ENCODE results near the gene DHX40.
"Not testable (repeated sequence)": the region's sequence is repeated elsewhere in the genome, so short reads cannot be mapped to it uniquely, and the experiment has no call there.

The DHX40 gene

GRCh38 chr17:59520251-59520650 is 45.2 kb upstream of the DHX40 start:
- Histone ChIP-seq H3K9me3 (ENCODE audit: low read length) (no peaks in the 10 kb centered on the region), H3K36me3 (ENCODE audit: insufficient read depth, low read length) (no peaks in the 10 kb centered on the region), H2AFZ (ENCODE audit: low read length) (no peak overlapping the region)

GRCh38 chr17:59521465-59522126 is 43.8 kb upstream of the DHX40 start:
- Histone ChIP-seq H3K27ac (ENCODE audit: low read depth, low read length, poor library complexity, severe bottlenecking) (no peak overlapping the region), H3K4me1 (ENCODE audit: insufficient read depth, low read length, severe bottlenecking) (no peaks in the 10 kb centered on the region), H3K4me2 (ENCODE audit: low read length) (no peak overlapping the region), H3K9ac (ENCODE audit: low read length) (no peak overlapping the region), H3K9me2 (ENCODE audit: low read depth, low read length) (no peaks in the 10 kb centered on the region), H3K9me3 (ENCODE audit: low read length) (no peaks in the 10 kb centered on the region), H2AFZ (ENCODE audit: low read length) (no peak overlapping the region), H4K20me1 (ENCODE audit: insufficient read depth, low read length) (no peaks in the 10 kb centered on the region), H3K4me3 (ENCODE audit: low read depth, low read length, poor library complexity, severe bottlenecking) (no peak overlapping the region), H3K27me3 (ENCODE audit: insufficient read depth, low read length) (no peaks in the 10 kb centered on the region; the same call in 1 of the 2 replicates), H3K36me3 (ENCODE audit: insufficient read depth, low read length) (no peaks in the 10 kb centered on the region), H3F3A (ENCODE audit: insufficient read depth, low read length) (no peaks in the 10 kb centered on the region), H3K79me2 (ENCODE audit: insufficient read depth, low read length) (no peaks in the 10 kb centered on the region)
- TF ChIP-seq EZH2 (IDR thresholded peaks at IDR 0.05; ENCODE audit: borderline replicate concordance, low read length) (no peak), CTCF (IDR thresholded peaks at IDR 0.05; ENCODE audit: low read length) (peak; percentile 86)

More at GRCh38 chr17:59520251-59520650, 45.2 kb upstream of the DHX40 start:
- Histone ChIP-seq H3K4me3 (ENCODE audit: low read depth, low read length, poor library complexity, severe bottlenecking) (no peak overlapping the region), H3K27ac (ENCODE audit: low read depth, low read length, poor library complexity, severe bottlenecking) (no peak overlapping the region), H3K9me2 (ENCODE audit: low read depth, low read length) (no peaks in the 10 kb centered on the region), H3K4me1 (ENCODE audit: insufficient read depth, low read length, severe bottlenecking) (no peaks in the 10 kb centered on the region), H3F3A (ENCODE audit: insufficient read depth, low read length) (no peaks in the 10 kb centered on the region), H3K27me3 (ENCODE audit: insufficient read depth, low read length) (no peaks in the 10 kb centered on the region), H3K4me2 (ENCODE audit: low read length) (no peak overlapping the region), H3K9ac (ENCODE audit: low read length) (no peak overlapping the region), H4K20me1 (ENCODE audit: insufficient read depth, low read length) (no peaks in the 10 kb centered on the region), H3K79me2 (ENCODE audit: insufficient read depth, low read length) (no peaks in the 10 kb centered on the region)
- TF ChIP-seq EZH2 (IDR thresholded peaks at IDR 0.05; ENCODE audit: borderline replicate concordance, low read length) (no peak), CTCF (IDR thresholded peaks at IDR 0.05; ENCODE audit: low read length) (no peak)

GRCh38 chr17:59524930-59525329 is 40.5 kb upstream of the DHX40 start:
- H3K79me2 ChIP-seq (ENCODE audit: insufficient read depth, low read length); H3K4me3 ChIP-seq (ENCODE audit: low read depth, low read length, poor library complexity, severe bottlenecking): not testable (repeated sequence)

GRCh38 chr17:59525668-59526067 is 39.7 kb upstream of the DHX40 start:
- Histone ChIP-seq H2AFZ (ENCODE audit: low read length) (no peak overlapping the region), H3F3A (ENCODE audit: insufficient read depth, low read length) (no peaks in the 10 kb centered on the region)
- TF ChIP-seq EZH2 (IDR thresholded peaks at IDR 0.05; ENCODE audit: borderline replicate concordance, low read length): no peak
- TF ChIP-seq CTCF (IDR thresholded peaks at IDR 0.05; ENCODE audit: low read length): no peak

More at GRCh38 chr17:59524930-59525329, 40.5 kb upstream of the DHX40 start:
- H4K20me1 ChIP-seq (ENCODE audit: insufficient read depth, low read length); H3K4me2 ChIP-seq (ENCODE audit: low read length); H3F3A ChIP-seq (ENCODE audit: insufficient read depth, low read length); H3K27ac ChIP-seq (ENCODE audit: low read depth, low read length, poor library complexity, severe bottlenecking); H2AFZ ChIP-seq (ENCODE audit: low read length); H3K36me3 ChIP-seq (ENCODE audit: insufficient read depth, low read length); H3K27me3 ChIP-seq (ENCODE audit: insufficient read depth, low read length); H3K4me1 ChIP-seq (ENCODE audit: insufficient read depth, low read length, severe bottlenecking); H3K9ac ChIP-seq (ENCODE audit: low read length); H3K9me2 ChIP-seq (ENCODE audit: low read depth, low read length); H3K9me3 ChIP-seq (ENCODE audit: low read length): not testable (repeated sequence)

More at GRCh38 chr17:59525668-59526067, 39.7 kb upstream of the DHX40 start:
- H3K9me3 ChIP-seq (ENCODE audit: low read length): no peaks in the 10 kb centered on the region
- H3K79me2 ChIP-seq (ENCODE audit: insufficient read depth, low read length): no peaks in the 10 kb centered on the region
- no peaks in the 10 kb centered on the region; the same call in 1 of the 2 replicates for H3K27me3 ChIP-seq (ENCODE audit: insufficient read depth, low read length)
- no peak overlapping the region for H3K4me2 ChIP-seq (ENCODE audit: low read length)
- H3K9ac ChIP-seq (ENCODE audit: low read length): no peak overlapping the region
- no peaks in the 10 kb centered on the region for H4K20me1 ChIP-seq (ENCODE audit: insufficient read depth, low read length)
- H3K27ac ChIP-seq (ENCODE audit: low read depth, low read length, poor library complexity, severe bottlenecking): no peak overlapping the region
- no peak overlapping the region for H3K4me3 ChIP-seq (ENCODE audit: low read depth, low read length, poor library complexity, severe bottlenecking)
- no peaks in the 10 kb centered on the region for H3K9me2 ChIP-seq (ENCODE audit: low read depth, low read length)
- no peaks in the 10 kb centered on the region for H3K36me3 ChIP-seq (ENCODE audit: insufficient read depth, low read length)
- no peaks in the 10 kb centered on the region for H3K4me1 ChIP-seq (ENCODE audit: insufficient read depth, low read length, severe bottlenecking)
